IMR-90 (cell line): ENCODE data around the gene SMC1B. TPM values are rescaled to one million over a fixed set of nuclear protein-coding genes. Genes with fewer than 3 reads are reported as not detected.

Source experiments
- ATAC-seq: fragments of 200-7000 bp; cut with Tn5 transposase; 2 replicates; pipeline ENCODE4 v1.9.1; 2020; ENCODE audit warnings: low read depth, mild to moderate bottlenecking, moderate library complexity
- BruUV-seq: library from RNA; stranded (reverse); fragments of 400-500 nt; replicated peaks from 2 replicates; lab custom pipeline; 2021; lab: Mats Ljungman, UMichigan
- CTCF ChIA-PET: fragments of 300-600 bp; formaldehyde crosslinking; extraction: SDS; loops from one replicate; lab custom pipeline; 2021; ENCODE audit warnings: antibody characterized with exemption; lab: Yijun Ruan, JAX
- POLR2A ChIA-PET: fragments of 300-600 bp; sonication (Branson Sonifier 250); formaldehyde crosslinking; loops from one replicate; lab custom pipeline; 2022; ENCODE audit warnings: antibody characterized with exemption; ENCODE audit not compliant: unreplicated experiment; lab: Charles Lee
- DNase-seq: peaks from one replicate; pipeline ENCODE4 v3.0.0; 2013
- H2AFZ ChIP-seq: replicated peaks from 2 replicates; pipeline ENCODE3; 2013; ENCODE audit warnings: low read length, mild to moderate bottlenecking; ENCODE audit not compliant: poor library complexity
- H2AK5ac ChIP-seq: 2 replicates; pipeline ENCODE4 v1.6.1; 2013; ENCODE audit warnings: low read depth, low read length, inconsistent platforms
- H2AK9ac ChIP-seq: replicated peaks from 2 replicates; pipeline ENCODE3; 2013; ENCODE audit warnings: mild to moderate bottlenecking, low read depth, low read length, moderate library complexity; ENCODE audit not compliant: poor library complexity
- H2BK120ac ChIP-seq: 2 replicates; pipeline ENCODE4 v1.6.1; 2013; ENCODE audit warnings: low read depth, low read length, inconsistent platforms
- H2BK15ac ChIP-seq: 3 replicates; pipeline ENCODE4 v1.6.1; 2013; ENCODE audit warnings: low read depth, low read length, inconsistent platforms
- H2BK20ac ChIP-seq: 2 replicates; pipeline ENCODE4 v1.6.1; 2013; ENCODE audit warnings: low read depth, mild to moderate bottlenecking, inconsistent platforms, low read length, moderate library complexity
- H2BK5ac ChIP-seq: 2 replicates; pipeline ENCODE4 v1.6.1; 2013; ENCODE audit warnings: mild to moderate bottlenecking, low read depth, low read length, inconsistent platforms; ENCODE audit not compliant: poor library complexity, severe bottlenecking
- H3K14ac ChIP-seq: replicated peaks from 2 replicates; pipeline ENCODE4 v1.6.1; 2013; ENCODE audit warnings: low read depth, low read length, inconsistent platforms
- H3K18ac ChIP-seq: 2 replicates; pipeline ENCODE4 v1.6.1; 2013; ENCODE audit warnings: low read depth, low read length, control low read depth
- H3K23ac ChIP-seq: 2 replicates; pipeline ENCODE4 v1.6.1; 2013; ENCODE audit warnings: low read depth, low read length, inconsistent platforms
- H3K27ac ChIP-seq: 2 replicates; pipeline ENCODE4 v1.5.1; 2013; ENCODE audit warnings: mild to moderate bottlenecking, control low read depth, low read length; ENCODE audit not compliant: insufficient read depth
- H3K27me3 ChIP-seq: 2 replicates; pipeline ENCODE4 v1.6.1; 2013; ENCODE audit warnings: low read length; ENCODE audit not compliant: control insufficient read depth, insufficient read depth
- H3K36me3 ChIP-seq: 2 replicates; pipeline ENCODE4 v1.6.1; 2013; ENCODE audit warnings: low read length, mixed read lengths; ENCODE audit not compliant: control insufficient read depth, insufficient read depth
- H3K4ac ChIP-seq: 2 replicates; pipeline ENCODE4 v1.6.1; 2013; ENCODE audit warnings: low read depth, low read length, inconsistent platforms
- H3K4me1 ChIP-seq: 2 replicates; pipeline ENCODE4 v1.6.1; 2013; ENCODE audit warnings: low read length, mixed read lengths; ENCODE audit not compliant: control insufficient read depth, insufficient read depth
- H3K4me2 ChIP-seq: 2 replicates; pipeline ENCODE4 v1.6.1; 2013; ENCODE audit warnings: low read depth, mild to moderate bottlenecking, control low read depth, low read length, moderate library complexity
- H3K4me3 ChIP-seq: 2 replicates; pipeline ENCODE4 v1.5.1; 2013; ENCODE audit warnings: low read depth, mild to moderate bottlenecking, control low read depth, low read length, moderate library complexity; ENCODE audit not compliant: insufficient read depth
- H3K56ac ChIP-seq: 2 replicates; pipeline ENCODE4 v1.6.1; 2013; ENCODE audit warnings: low read length, inconsistent platforms; ENCODE audit not compliant: insufficient read depth; ENCODE audit errors: extremely low read depth
- H3K79me1 ChIP-seq, 2 experiments: 2 replicates each; pipeline ENCODE4 v1.6.1; 2013; ENCODE audit warnings: low read length in 2 of 2, inconsistent platforms in 1 of 2, low read depth in 1 of 2
- H3K9ac ChIP-seq: 2 replicates; pipeline ENCODE4 v1.6.1; 2013; ENCODE audit warnings: low read depth, low read length, control low read depth
- H3K9me1 ChIP-seq: 2 replicates; pipeline ENCODE4 v1.6.1; 2013; ENCODE audit warnings: low read length, inconsistent platforms; ENCODE audit not compliant: insufficient read depth
- H3K9me3 ChIP-seq: 2 replicates; pipeline ENCODE4 v1.6.1; 2013; ENCODE audit warnings: low read length; ENCODE audit not compliant: control insufficient read depth, insufficient read depth
- H4K20me1 ChIP-seq: 2 replicates; pipeline ENCODE4 v1.6.1; 2013; ENCODE audit warnings: low read length, inconsistent platforms; ENCODE audit not compliant: insufficient read depth
- H4K5ac ChIP-seq: 2 replicates; pipeline ENCODE4 v1.6.1; 2013; ENCODE audit warnings: mild to moderate bottlenecking, low read depth, low read length, control low read depth
- H4K8ac ChIP-seq, 2 experiments: 2 replicates each; pipeline ENCODE4 v1.6.1; 2013; ENCODE audit warnings: low read depth in 2 of 2, low read length in 2 of 2, control low read depth in 1 of 2, inconsistent platforms in 1 of 2
- H4K91ac ChIP-seq: 2 replicates; pipeline ENCODE4 v1.6.1; 2013; ENCODE audit warnings: low read depth, low read length, inconsistent platforms; ENCODE audit not compliant: insufficient read depth
- FOS ChIP-seq: fragments of 150-350 bp; IDR thresholded peaks from 2 replicates; pipeline ENCODE4 v1.6.1; 2016; ENCODE audit warnings: low read depth, low read length
- MXI1 ChIP-seq: IDR thresholded peaks from 2 replicates; pipeline ENCODE4 v1.6.1; 2012; ENCODE audit warnings: low read depth, mild to moderate bottlenecking, low read length, moderate library complexity, borderline replicate concordance
- RAD21 ChIP-seq: IDR thresholded peaks from 2 replicates; pipeline ENCODE4 v1.6.1; 2012; ENCODE audit warnings: low read length, improper control_type of control experiment
- WGBS, 2 experiments: methylation state at CpG; one replicate each; pipeline versions ENCODE4 v1.1.5 to v1.1.7; 2013; ENCODE audit warnings: missing lambda C conversion rate in 2 of 2; ENCODE audit not compliant: insufficient read length in 1 of 2; ENCODE audit errors: extremely low coverage in 2 of 2; 5-methylcytosine and 5-hydroxymethylcytosine counted together
- dilution Hi-C: fragments of 300-500 bp; cut with HindIII; formaldehyde crosslinking; loops from one replicate; pipeline ENCODE4 v1.14.3; 2018; ENCODE audit warnings: low sequenced_read_pairs; ENCODE audit not compliant: unreplicated experiment
- in situ Hi-C: fragments of 300-500 bp; cut with MboI; formaldehyde crosslinking; loops from 3 replicates; pipeline ENCODE4 v1.14.3; 2019; ENCODE audit warnings: low sequenced_read_pairs, inconsistent platforms, mixed read lengths
- intact Hi-C: fragments of 100-400 bp; cut with micrococcal nuclease; formaldehyde crosslinking; loops from 2 replicates; pipeline ENCODE4 v1.10.0; 2022
- polyA plus RNA-seq, 3 experiments: library from polyadenylated mRNA; depleted of rRNA; stranded (reverse); fragments of >200 nt; gene quantifications; 2 replicates each; pipeline ENCODE4 v1.2.3, GENCODE V29; 2012; ENCODE audit warnings: low replicate concordance in 1 of 3
- total RNA-seq: library from RNA; depleted of rRNA; stranded (reverse); fragments of >200 nt; gene quantifications from 2 replicates; pipeline ENCODE4 v1.2.3, GENCODE V29; 2012

SMC1B gene
- total and polyA plus RNA-seq, 2 of the 4 experiments (the other 2 are of a cell fraction), result not detected

DNA sequence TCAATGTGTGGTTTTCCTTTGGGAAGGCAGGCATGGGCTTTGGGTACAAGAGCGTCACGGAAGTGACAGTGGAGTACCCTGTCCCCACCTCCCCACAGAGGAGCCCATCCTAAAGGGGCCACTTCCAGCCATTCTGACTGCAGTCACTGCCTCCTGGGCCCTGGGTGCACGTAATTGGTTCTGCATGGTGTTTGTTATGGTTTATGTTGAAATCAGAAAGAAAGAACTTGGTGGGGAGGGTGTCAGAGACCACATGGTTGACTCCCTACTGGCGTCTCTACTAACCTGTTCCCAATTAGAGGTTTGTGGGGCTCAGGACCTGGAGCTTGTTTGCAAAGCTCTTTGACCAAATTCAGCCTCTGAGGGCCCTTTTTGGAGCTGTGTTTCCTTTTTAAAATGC is 40.9 kb upstream of the SMC1B start:
- no TSS peak for BruUV-seq
- Histone ChIP-seq H3K27ac (peak overlapping the region; percentile 5; the same call in 1 of the 2 replicates), H2BK15ac (peak overlapping the region; percentile 83; the same call in 1 of the 3 replicates), H3K23ac (no peak overlapping the region), H3K36me3 (no peaks in the 10 kb centered on the region), H4K91ac (peak overlapping the region; percentile 56), H2BK20ac (peak overlapping the region; percentile 95), H2AK9ac (peak overlapping the region; percentile 56), H3K4ac (peak overlapping the region; percentile 85), H3K18ac (peak overlapping the region; percentile 30; the same call in 1 of the 2 replicates), H2BK5ac (no peak overlapping the region), H2BK120ac (peak overlapping the region; percentile 94), H3K56ac (no peak overlapping the region), H2AFZ (peak overlapping the region; percentile 58), H3K4me2 (no peak overlapping the region), H3K4me1 (peaks cover 35% of the 10 kb centered on the region), H3K4me3 (no peak overlapping the region), H3K27me3 (no peaks in the 10 kb centered on the region), H3K79me1 (no peaks in the 10 kb centered on the region), H2AK5ac (peak overlapping the region; percentile 63; the same call in 1 of the 2 replicates), H4K8ac (peak overlapping the region in 1 of 2 experiments; percentile 38; a peak in 1 of 4 replicates), H4K20me1 (no peaks in the 10 kb centered on the region), H4K5ac (peak overlapping the region; percentile 57; the same call in 1 of the 2 replicates), H3K14ac (peak overlapping the region; percentile 37), H3K9me1 (peaks cover 34% of the 10 kb centered on the region), H3K9me3 (no peaks in the 10 kb centered on the region), H3K9ac (no peak overlapping the region)
- intact Hi-C loops, result no loop called here
- in situ Hi-C loops, result loop anchor here (5.0 kb wide), 2 partner anchors 53 to 98 kb away; no protein-coding TSS in a partner anchor
- dilution Hi-C loops, result no loop called here
- 0 out of 2 replicates have a peak, but pooled peaks have one; percentile 6 for ATAC-seq
- POLR2A ChIA-PET, result no interaction called here
- WGBS, 2 experiments, result no CpG with 5 or more reads among the region's 4 CpGs
- DNase-seq, result peak; percentile 49
- TF ChIP-seq RAD21 (no peak), MXI1 (no peak), FOS (no peak)
- CTCF ChIA-PET, result no interaction called here
